Glutamatergic neuron (in vitro differentiated cells): ENCODE results near the gene CNP. TPM values are rescaled to one million over a fixed set of nuclear protein-coding genes. Genes with fewer than 3 reads are reported as not detected.
"Not testable (repeated sequence)": the region's sequence is repeated elsewhere in the genome, so short reads cannot be mapped to it uniquely, and the experiment has no call there.

Source experiments
- DNase-seq: peaks from one replicate; pipeline ENCODE4 v3.0.0; 2022
- H3K27ac Mint-ChIP-seq: one replicate; pipeline ENCODE4 v1.8.0; 2020; ENCODE audit warnings: mild to moderate bottlenecking, mixed read lengths, inconsistent platforms; ENCODE audit not compliant: unreplicated experiment
- H3K27me3 Mint-ChIP-seq: one replicate; pipeline ENCODE4 v1.8.0; 2020; ENCODE audit warnings: mild to moderate bottlenecking, moderate library complexity, mixed read lengths, inconsistent platforms; ENCODE audit not compliant: unreplicated experiment
- H3K36me3 Mint-ChIP-seq: one replicate; pipeline ENCODE4 v1.8.0; 2020; ENCODE audit warnings: mild to moderate bottlenecking, mixed read lengths, inconsistent platforms; ENCODE audit not compliant: unreplicated experiment
- H3K4me1 Mint-ChIP-seq: one replicate; pipeline ENCODE4 v1.8.0; 2020; ENCODE audit warnings: mild to moderate bottlenecking, low read depth, mixed read lengths, inconsistent platforms; ENCODE audit not compliant: unreplicated experiment
- H3K4me3 Mint-ChIP-seq: one replicate; pipeline ENCODE4 v1.8.0; 2020; ENCODE audit warnings: mild to moderate bottlenecking, mixed read lengths, inconsistent platforms; ENCODE audit not compliant: unreplicated experiment
- H3K9me3 Mint-ChIP-seq: one replicate; pipeline ENCODE4 v1.8.0; 2020; ENCODE audit warnings: mild to moderate bottlenecking, moderate library complexity, mixed read lengths, inconsistent platforms; ENCODE audit not compliant: unreplicated experiment
- CTCF ChIP-seq: fragments of 200-600 bp; sonication (generic); IDR thresholded peaks from one replicate; pipeline ENCODE4 v1.5.0; 2021; ENCODE audit not compliant: partially characterized antibody, unreplicated experiment
- total RNA-seq: library from RNA; stranded (reverse); fragmentation: NEBNext Ultra II Directional; extraction: Animal tissue kit (Norgen Biotek cat#: 25700); gene quantifications from one replicate; pipeline ENCODE4 v1.2.1, GENCODE V29; 2021; ENCODE audit not compliant: unreplicated experiment

Gene CNP
- total RNA-seq, 1 donor from 2014 or later = 51.5 TPM

- no peak for TF ChIP-seq CTCF
- Mint-ChIP-seq H3K4me1 (peaks cover 9% of the 10 kb centered on the region), H3K36me3 (no peaks in the 10 kb centered on the region), H3K27ac (no peak overlapping the region), H3K27me3 (no peaks in the 10 kb centered on the region), H3K9me3 (no peaks in the 10 kb centered on the region), H3K4me3 (no peak overlapping the region)
- no peak for DNase-seq
Observed at GRCh38 chr17:42010898-42011516, 44.4 kb downstream of the CNP start.

- not testable (repeated sequence) for H3K4me3 Mint-ChIP-seq
Observed at GRCh38 chr17:42012363-42012762, 45.8 kb downstream of the CNP start.

GRCh38 chr17:42013740-42014139 is 47.1 kb downstream of the CNP start:
- not testable (repeated sequence) for DNase-seq, H3K27me3 Mint-ChIP-seq, H3K36me3 Mint-ChIP-seq, H3K9me3 Mint-ChIP-seq
- peaks cover 13% of the 10 kb centered on the region for H3K4me1 Mint-ChIP-seq
- H3K27ac Mint-ChIP-seq = peak overlapping the region; percentile 29
- H3K4me3 Mint-ChIP-seq = peak overlapping the region; percentile 34

More at GRCh38 chr17:42012363-42012762, 45.8 kb downstream of the CNP start:
- peaks cover 12% of the 10 kb centered on the region for H3K4me1 Mint-ChIP-seq
- not testable (repeated sequence) for H3K36me3 Mint-ChIP-seq, DNase-seq, H3K9me3 Mint-ChIP-seq, H3K27me3 Mint-ChIP-seq, H3K27ac Mint-ChIP-seq

GRCh38 chr17:42016411-42016831 is 49.8 kb downstream of the CNP start:
- peaks cover 7% of the 10 kb centered on the region for H3K27me3 Mint-ChIP-seq
- H3K36me3 Mint-ChIP-seq = no peaks in the 10 kb centered on the region
- no peak for TF ChIP-seq CTCF
- peaks cover 12% of the 10 kb centered on the region for H3K9me3 Mint-ChIP-seq
- H3K4me3 Mint-ChIP-seq = peak overlapping the region; percentile 99
- no peak for DNase-seq
- H3K4me1 Mint-ChIP-seq = peaks cover 24% of the 10 kb centered on the region
- H3K27ac Mint-ChIP-seq = peak overlapping the region; percentile 98

DNA sequence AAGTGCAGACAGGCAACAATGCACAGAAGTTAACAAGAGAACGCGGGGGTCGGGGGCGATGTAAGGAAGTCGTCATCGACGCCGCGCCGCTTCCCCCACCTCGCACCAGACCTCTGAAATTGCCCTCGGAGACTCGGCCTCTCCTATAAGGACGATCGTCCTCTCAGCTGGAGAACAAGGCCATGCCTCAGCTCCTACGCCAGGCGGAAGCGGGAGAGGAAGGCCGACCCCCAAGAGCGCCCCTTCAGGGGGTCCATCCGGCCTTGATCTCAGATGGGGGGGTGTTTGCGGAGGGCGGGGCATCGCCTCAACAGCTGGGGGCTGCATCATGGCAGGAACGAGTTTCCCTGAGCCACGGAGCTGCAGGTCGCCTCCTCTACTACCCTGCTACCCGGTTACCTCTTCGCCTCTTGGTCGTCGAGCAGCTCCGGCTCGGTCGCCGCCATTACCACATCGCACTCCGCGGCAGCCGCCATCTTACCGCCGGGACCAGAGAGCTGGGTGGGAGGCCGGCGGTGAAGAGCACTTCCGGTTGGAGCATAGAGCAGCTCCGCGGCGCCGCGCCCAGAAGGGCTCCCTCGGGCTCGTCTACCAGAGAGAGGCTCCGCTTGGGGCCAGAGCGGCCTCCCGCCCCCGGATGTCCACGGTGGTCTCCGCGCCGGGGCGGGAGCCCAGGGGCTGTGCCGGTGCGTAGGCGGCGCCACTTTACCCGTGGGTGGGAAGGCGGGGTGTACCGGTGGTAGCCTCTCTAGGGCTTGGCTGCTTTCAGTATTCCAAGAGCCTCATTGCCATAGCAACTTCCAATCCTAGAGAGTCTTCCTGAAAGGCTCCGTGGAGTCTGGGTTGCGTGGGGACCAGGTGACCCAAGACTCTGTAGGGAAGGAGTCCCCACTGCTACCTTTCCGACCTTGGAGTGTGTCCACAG is 50.6 kb downstream of the CNP start, which contains the start of gene DNAJC7:
Gene DNAJC7 (minus strand): TSS at position 499 of the 925 bp plus-strand sequence. CDS start 23 bp downstream, at position 476.
- H3K27me3 Mint-ChIP-seq = peaks cover 7% of the 10 kb centered on the region
- peak within 1 kb of the TSS; percentile 98 for H3K27ac Mint-ChIP-seq
- H3K4me3 Mint-ChIP-seq = peak within 1 kb of the TSS; percentile 99
- no peaks in the 10 kb centered on the region for H3K36me3 Mint-ChIP-seq
- peaks cover 25% of the 10 kb centered on the region for H3K4me1 Mint-ChIP-seq
- no peak for TF ChIP-seq CTCF
- DNase-seq = peak; percentile 92
- peaks cover 12% of the 10 kb centered on the region for H3K9me3 Mint-ChIP-seq
